Fibroblast of lung (primary cell): ENCODE measurements around the gene OR51V1. TPM values are rescaled to one million over a fixed set of nuclear protein-coding genes. Genes with fewer than 3 reads are reported as not detected.

Source experiments
- DNase-seq, 2 donors: peaks; one replicate each; pipeline versions ENCODE4 v3.0.0 to v3.0.0-alpha.2; 2010; ENCODE audit warnings: low read depth in 2 of 2
- H2AFZ ChIP-seq: 2 replicates; pipeline ENCODE4 v1.5.1; 2012; ENCODE audit warnings: low read length, control low read depth, inconsistent platforms
- H3K27ac ChIP-seq: 2 replicates; pipeline ENCODE4 v1.5.1; 2011; ENCODE audit warnings: low read length, control low read depth; ENCODE audit not compliant: insufficient read depth
- H3K27me3 ChIP-seq: 2 replicates; pipeline ENCODE4 v1.5.1; 2011; ENCODE audit warnings: mild to moderate bottlenecking, low read length; ENCODE audit not compliant: control insufficient read depth, insufficient read depth
- H3K36me3 ChIP-seq: 2 replicates; pipeline ENCODE4 v1.5.1; 2011; ENCODE audit warnings: low read length; ENCODE audit not compliant: control insufficient read depth, insufficient read depth
- H3K4me1 ChIP-seq: 2 replicates; pipeline ENCODE4 v1.5.1; 2011; ENCODE audit warnings: low read length; ENCODE audit not compliant: control insufficient read depth, insufficient read depth; ENCODE audit errors: extremely low read depth
- H3K4me2 ChIP-seq: 2 replicates; pipeline ENCODE4 v1.5.1; 2011; ENCODE audit warnings: low read length, control low read depth; ENCODE audit not compliant: insufficient read depth; ENCODE audit errors: extremely low read depth
- H3K4me3 ChIP-seq, 4 experiments: fragments of 200-600 bp in 1 of 4; sonication (generic) in 1 of 4; replicated peaks in 1 of 4; 2 replicates each; pipeline ENCODE4 v1.5.1; 2011 to 2016; ENCODE audit warnings: low read length in 4 of 4, low read depth in 3 of 4, mild to moderate bottlenecking in 3 of 4, control low read depth in 2 of 4, inconsistent platforms in 1 of 4, mixed read lengths in 1 of 4; ENCODE audit not compliant: insufficient read depth in 1 of 4; ENCODE audit errors: control extremely low read depth in 1 of 4
- H3K79me2 ChIP-seq: 2 replicates; pipeline ENCODE4 v1.5.1; 2012; ENCODE audit warnings: mild to moderate bottlenecking, low read length, inconsistent platforms; ENCODE audit not compliant: control insufficient read depth, insufficient read depth
- H3K9ac ChIP-seq: 2 replicates; pipeline ENCODE4 v1.5.1; 2011; ENCODE audit warnings: mild to moderate bottlenecking, low read length, control low read depth; ENCODE audit not compliant: insufficient read depth
- H3K9me3 ChIP-seq: 2 replicates; pipeline ENCODE4 v1.5.1; 2012; ENCODE audit warnings: low read depth, low read length; ENCODE audit not compliant: control insufficient read depth, insufficient read depth
- H4K20me1 ChIP-seq: 2 replicates; pipeline ENCODE4 v1.5.1; 2011; ENCODE audit warnings: low read length; ENCODE audit not compliant: control insufficient read depth, insufficient read depth; ENCODE audit errors: extremely low read depth
- EZH2 ChIP-seq: IDR thresholded peaks from 2 replicates; pipeline ENCODE4 v1.5.1; 2012; ENCODE audit warnings: low read length, control low read depth, mild to moderate bottlenecking; ENCODE audit errors: missing control alignments
- polyA plus RNA-seq, 2 donors: library from polyadenylated mRNA; depleted of rRNA in 1 of 2; stranded (reverse) in 1 of 2; unstranded in 1 of 2; fragments of >200 nt; gene quantifications; 2 replicates each; pipeline ENCODE4 v1.2.1, GENCODE V29; 2011 to 2012; ENCODE audit warnings: missing spikeins in 1 of 2
- total RNA-seq: library from RNA; depleted of rRNA; stranded (reverse); fragments of >200 nt; gene quantifications from 2 replicates; pipeline ENCODE4 v1.2.1, GENCODE V29; 2014
- TF ChIP-seq, protein P1 (sequence below), 2 donors: IDR thresholded peaks in 1 of 2; conservative IDR thresholded peaks in 1 of 2; 1 replicate in 1 of 2; 2 replicates in 1 of 2; pipeline ENCODE4 v1.5.1; 2011 to 2012; ENCODE audit warnings: low read length in 2 of 2, control low read depth in 1 of 2, inconsistent platforms in 1 of 2, low read depth in 1 of 2, mild to moderate bottlenecking in 1 of 2

OR51V1 gene
- total and polyA plus RNA-seq, 2 donors (not counting 1 experiment from before 2014, with no cell fraction given): not detected

DNA sequence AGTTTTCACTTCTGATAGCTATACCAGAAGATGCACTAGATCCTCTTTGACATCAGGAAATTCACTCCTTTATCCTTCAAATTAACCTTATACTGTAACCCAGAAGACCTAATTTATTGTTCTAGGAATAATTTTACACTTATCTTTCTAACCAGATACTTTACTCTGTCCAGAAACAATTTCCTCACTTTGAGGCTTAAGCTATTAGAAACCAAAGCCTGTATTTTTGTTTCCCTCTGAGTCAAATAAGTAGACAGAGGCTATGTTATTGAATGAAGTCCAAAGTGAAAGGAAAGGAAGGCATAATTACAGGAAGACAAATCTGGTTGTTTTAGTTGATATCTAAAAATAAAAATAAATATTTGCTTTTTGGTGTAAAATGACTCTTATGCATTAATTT is 2.2 kb downstream of the OR51V1 start:
- no peak overlapping the region for H3K9ac ChIP-seq
- no peak for TF ChIP-seq EZH2
- TF ChIP-seq, protein P1, sequence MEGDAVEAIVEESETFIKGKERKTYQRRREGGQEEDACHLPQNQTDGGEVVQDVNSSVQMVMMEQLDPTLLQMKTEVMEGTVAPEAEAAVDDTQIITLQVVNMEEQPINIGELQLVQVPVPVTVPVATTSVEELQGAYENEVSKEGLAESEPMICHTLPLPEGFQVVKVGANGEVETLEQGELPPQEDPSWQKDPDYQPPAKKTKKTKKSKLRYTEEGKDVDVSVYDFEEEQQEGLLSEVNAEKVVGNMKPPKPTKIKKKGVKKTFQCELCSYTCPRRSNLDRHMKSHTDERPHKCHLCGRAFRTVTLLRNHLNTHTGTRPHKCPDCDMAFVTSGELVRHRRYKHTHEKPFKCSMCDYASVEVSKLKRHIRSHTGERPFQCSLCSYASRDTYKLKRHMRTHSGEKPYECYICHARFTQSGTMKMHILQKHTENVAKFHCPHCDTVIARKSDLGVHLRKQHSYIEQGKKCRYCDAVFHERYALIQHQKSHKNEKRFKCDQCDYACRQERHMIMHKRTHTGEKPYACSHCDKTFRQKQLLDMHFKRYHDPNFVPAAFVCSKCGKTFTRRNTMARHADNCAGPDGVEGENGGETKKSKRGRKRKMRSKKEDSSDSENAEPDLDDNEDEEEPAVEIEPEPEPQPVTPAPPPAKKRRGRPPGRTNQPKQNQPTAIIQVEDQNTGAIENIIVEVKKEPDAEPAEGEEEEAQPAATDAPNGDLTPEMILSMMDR (conservative IDR thresholded peaks at IDR 0.05 in 1 of 2, IDR thresholded peaks at IDR 0.05 in 1 of 2; ENCODE audit: low read depth in 1 of 2, low read length in 2 of 2): no peak
- H3K27me3 ChIP-seq: no peaks in the 10 kb centered on the region
- no peaks in the 10 kb centered on the region for H3K9me3 ChIP-seq
- H3K27ac ChIP-seq: no peak overlapping the region
- H3K4me1 ChIP-seq: no peaks in the 10 kb centered on the region
- H3K36me3 ChIP-seq: no peaks in the 10 kb centered on the region
- no peaks in the 10 kb centered on the region for H4K20me1 ChIP-seq
- no peak overlapping the region for H3K4me3 ChIP-seq
- no peak for DNase-seq
- no peak overlapping the region for H2AFZ ChIP-seq
- no peaks in the 10 kb centered on the region for H3K79me2 ChIP-seq
- no peak overlapping the region for H3K4me2 ChIP-seq

DNA sequence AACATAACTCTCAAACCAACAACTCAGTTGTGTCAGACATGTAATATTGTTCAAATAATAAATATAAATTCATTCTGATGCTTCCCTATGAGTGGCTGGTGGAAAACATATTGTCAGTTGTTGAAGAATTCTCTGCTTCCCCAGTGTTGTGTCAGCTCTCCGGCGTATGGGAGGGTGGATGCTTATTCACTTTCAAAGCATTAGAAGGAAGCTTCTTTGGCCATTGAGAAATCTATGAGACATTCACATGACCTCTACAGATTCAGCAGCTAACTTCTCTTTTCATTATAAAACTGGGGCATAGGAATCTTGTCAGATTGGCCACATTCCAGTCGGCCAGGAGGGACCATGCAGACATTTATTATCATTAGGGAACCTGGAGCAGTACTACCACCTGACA is 2.9 kb downstream of the OR51V1 start:
- Histone ChIP-seq H3K4me2 (no peak overlapping the region), H3K9me3 (no peaks in the 10 kb centered on the region), H3K4me1 (no peaks in the 10 kb centered on the region), H3K9ac (no peak overlapping the region), H2AFZ (no peak overlapping the region), H4K20me1 (no peaks in the 10 kb centered on the region), H3K79me2 (no peaks in the 10 kb centered on the region), H3K36me3 (no peaks in the 10 kb centered on the region), H3K4me3 (no peak overlapping the region), H3K27ac (no peak overlapping the region), H3K27me3 (no peaks in the 10 kb centered on the region)
- no peak for TF ChIP-seq EZH2
- TF ChIP-seq, protein P1 (conservative IDR thresholded peaks at IDR 0.05 in 1 of 2, IDR thresholded peaks at IDR 0.05 in 1 of 2; ENCODE audit: low read depth in 1 of 2, low read length in 2 of 2): no peak
- DNase-seq: peak in 1 of 2 donors; percentile 2

DNA sequence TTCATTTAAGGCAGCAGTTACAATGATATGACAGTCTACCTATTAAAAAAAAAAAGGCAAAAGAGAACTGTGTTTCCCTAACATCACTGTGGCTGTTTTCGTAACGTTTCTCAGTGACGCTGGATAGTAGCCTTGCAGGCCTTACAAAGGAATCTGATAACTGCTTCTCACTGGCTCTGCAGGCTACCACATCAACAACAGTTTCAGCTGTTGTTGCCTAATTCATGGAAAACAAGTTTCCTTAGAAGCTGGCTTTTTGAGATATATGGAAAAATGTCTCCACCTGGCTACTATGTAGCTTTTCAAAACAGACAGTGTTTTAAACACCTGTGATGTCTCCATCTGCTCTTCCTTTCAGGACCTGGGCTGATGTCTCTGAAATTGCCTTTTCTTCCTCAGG is 3.8 kb downstream of the OR51V1 start:
- Histone ChIP-seq H3K4me3 (no peak overlapping the region), H3K36me3 (no peaks in the 10 kb centered on the region), H3K4me1 (no peaks in the 10 kb centered on the region), H3K9me3 (no peaks in the 10 kb centered on the region), H3K79me2 (no peaks in the 10 kb centered on the region), H3K9ac (no peak overlapping the region), H2AFZ (no peak overlapping the region), H4K20me1 (no peaks in the 10 kb centered on the region), H3K4me2 (no peak overlapping the region), H3K27me3 (no peaks in the 10 kb centered on the region), H3K27ac (no peak overlapping the region)
- no peak for TF ChIP-seq EZH2
- TF ChIP-seq, protein P1 (conservative IDR thresholded peaks at IDR 0.05 in 1 of 2, IDR thresholded peaks at IDR 0.05 in 1 of 2; ENCODE audit: low read depth in 1 of 2, low read length in 2 of 2): no peak
- DNase-seq: no peak
